ENCODE measurements around the gene PRR14.

GRCh38 chr16:30659507-30660423, 9.0 kb downstream of the PRR14 start:
- TF ChIP-seq, protein P1, sequence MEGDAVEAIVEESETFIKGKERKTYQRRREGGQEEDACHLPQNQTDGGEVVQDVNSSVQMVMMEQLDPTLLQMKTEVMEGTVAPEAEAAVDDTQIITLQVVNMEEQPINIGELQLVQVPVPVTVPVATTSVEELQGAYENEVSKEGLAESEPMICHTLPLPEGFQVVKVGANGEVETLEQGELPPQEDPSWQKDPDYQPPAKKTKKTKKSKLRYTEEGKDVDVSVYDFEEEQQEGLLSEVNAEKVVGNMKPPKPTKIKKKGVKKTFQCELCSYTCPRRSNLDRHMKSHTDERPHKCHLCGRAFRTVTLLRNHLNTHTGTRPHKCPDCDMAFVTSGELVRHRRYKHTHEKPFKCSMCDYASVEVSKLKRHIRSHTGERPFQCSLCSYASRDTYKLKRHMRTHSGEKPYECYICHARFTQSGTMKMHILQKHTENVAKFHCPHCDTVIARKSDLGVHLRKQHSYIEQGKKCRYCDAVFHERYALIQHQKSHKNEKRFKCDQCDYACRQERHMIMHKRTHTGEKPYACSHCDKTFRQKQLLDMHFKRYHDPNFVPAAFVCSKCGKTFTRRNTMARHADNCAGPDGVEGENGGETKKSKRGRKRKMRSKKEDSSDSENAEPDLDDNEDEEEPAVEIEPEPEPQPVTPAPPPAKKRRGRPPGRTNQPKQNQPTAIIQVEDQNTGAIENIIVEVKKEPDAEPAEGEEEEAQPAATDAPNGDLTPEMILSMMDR (IDR thresholded peaks at IDR 0.05), result no peak
- no peak; the same call in 1 of the 2 replicates for TF ChIP-seq POLR2AphosphoS5 (IDR thresholded peaks at IDR 0.05; ENCODE audit: low read depth, low read length)
- TF ChIP-seq SIN3A (IDR thresholded peaks at IDR 0.05; ENCODE audit: borderline replicate concordance, insufficient read depth, low read depth, low read length), result no peak

Measured in Panc1 (cell line).